Upper lobe of left lung (tissue), 6 donors: Measurements from ENCODE around the gene SNAPC4. TPM values are rescaled to one million over a fixed set of nuclear protein-coding genes. Genes with fewer than 3 reads are reported as not detected.
A peak's percentile ranks its signal among the peaks of the same experiment; 100 is the strongest.

Experiments
- ATAC-seq, 2 donors: fragments of 200-7000 bp; cut with Tn5 transposase; one replicate each; pipeline ENCODE4 v1.9.1; 2022; ENCODE audit warnings: mild to moderate bottlenecking in 2 of 2, moderate library complexity in 2 of 2; ENCODE audit not compliant: low FRiP score in 2 of 2
- DNase-seq, 2 donors: peaks; one replicate each; pipeline ENCODE4 v3.0.0-alpha.2; 2019 to 2020
- H3K27ac ChIP-seq, 4 donors: fragments of 200-600 bp; sonication (generic); one replicate each; pipeline ENCODE4 v1.5.1; 2016 to 2019
- H3K27me3 ChIP-seq, 4 donors: fragments of 200-600 bp; sonication (generic); one replicate each; pipeline ENCODE4 v1.5.1; 2017 to 2019
- H3K36me3 ChIP-seq, 4 donors: fragments of 200-600 bp; sonication (generic); one replicate each; pipeline ENCODE4 v1.5.1; 2016 to 2019
- H3K4me1 ChIP-seq, 4 donors: fragments of 200-600 bp; sonication (generic); one replicate each; pipeline ENCODE4 v1.5.1; 2018 to 2019
- H3K4me3 ChIP-seq, 4 donors: fragments of 200-600 bp; sonication (generic); one replicate each; pipeline ENCODE4 v1.5.1; 2017 to 2019; ENCODE audit warnings: mild to moderate bottlenecking in 2 of 4, moderate library complexity in 1 of 4
- H3K9me3 ChIP-seq, 4 donors: fragments of 200-600 bp; sonication (generic); one replicate each; pipeline ENCODE4 v1.5.1; 2018 to 2019
- EP300 ChIP-seq, 4 donors: sonication (generic); formaldehyde crosslinking; IDR thresholded peaks; one replicate each; pipeline ENCODE4 v1.5.1; 2017; ENCODE audit warnings: antibody characterized with exemption in 4 of 4, control low read depth in 2 of 4
- POLR2A ChIP-seq, 4 donors: fragments of 450-650 bp; IDR thresholded peaks; one replicate each; pipeline ENCODE4 v1.5.1; 2016 to 2017; ENCODE audit warnings: antibody characterized with exemption in 4 of 4, mild to moderate bottlenecking in 2 of 4
- POLR2AphosphoS5 ChIP-seq, 2 donors: sonication (generic); formaldehyde crosslinking; IDR thresholded peaks; one replicate each; pipeline ENCODE4 v1.5.1; 2017; ENCODE audit warnings: antibody characterized with exemption in 2 of 2
- WGBS, 2 donors: methylation state at CpG; one replicate each; pipeline ENCODE4 v1.1.5; 2017 to 2018; 5-methylcytosine and 5-hydroxymethylcytosine counted together
- total RNA-seq, 6 donors: library from RNA; depleted of rRNA in 4 of 6; stranded (reverse); fragments of >200 nt in 4 of 6; gene quantifications; one replicate each; pipeline versions ENCODE4 v1.1.0 to v1.2.1, GENCODE V29; 2016 to 2021
- TF ChIP-seq, protein P1 (sequence below), 6 experiments: fragments of 450-650 bp in 4 of 6; fragments of 200-600 bp in 2 of 6; sonication (generic) in 2 of 6; IDR thresholded peaks; one replicate each; pipeline ENCODE4 v1.5.1; 2016 to 2019; ENCODE audit warnings: antibody characterized with exemption in 6 of 6
- donor health status: DM: no; HTN: no; CAD: no; lungs with moderate emphysema.
- donor health status: DM: no; HTN: yes; CAD: no; lungs with severe emphysema.

SNAPC4 gene
- total RNA-seq, 6 donors from 2014 or later = 7.8 to 35.6 (median 13.2) TPM

- no peak overlapping the region for H3K4me3 ChIP-seq
- ATAC-seq (no peak), DNase-seq (peak in 1 of 2 donors; percentile 80)
- no peak overlapping the region for H3K27ac ChIP-seq
- no peak for TF ChIP-seq POLR2AphosphoS5 (IDR thresholded peaks at IDR 0.05)
- TF ChIP-seq POLR2A (IDR thresholded peaks at IDR 0.05) = no peak
- TF ChIP-seq, protein P1, sequence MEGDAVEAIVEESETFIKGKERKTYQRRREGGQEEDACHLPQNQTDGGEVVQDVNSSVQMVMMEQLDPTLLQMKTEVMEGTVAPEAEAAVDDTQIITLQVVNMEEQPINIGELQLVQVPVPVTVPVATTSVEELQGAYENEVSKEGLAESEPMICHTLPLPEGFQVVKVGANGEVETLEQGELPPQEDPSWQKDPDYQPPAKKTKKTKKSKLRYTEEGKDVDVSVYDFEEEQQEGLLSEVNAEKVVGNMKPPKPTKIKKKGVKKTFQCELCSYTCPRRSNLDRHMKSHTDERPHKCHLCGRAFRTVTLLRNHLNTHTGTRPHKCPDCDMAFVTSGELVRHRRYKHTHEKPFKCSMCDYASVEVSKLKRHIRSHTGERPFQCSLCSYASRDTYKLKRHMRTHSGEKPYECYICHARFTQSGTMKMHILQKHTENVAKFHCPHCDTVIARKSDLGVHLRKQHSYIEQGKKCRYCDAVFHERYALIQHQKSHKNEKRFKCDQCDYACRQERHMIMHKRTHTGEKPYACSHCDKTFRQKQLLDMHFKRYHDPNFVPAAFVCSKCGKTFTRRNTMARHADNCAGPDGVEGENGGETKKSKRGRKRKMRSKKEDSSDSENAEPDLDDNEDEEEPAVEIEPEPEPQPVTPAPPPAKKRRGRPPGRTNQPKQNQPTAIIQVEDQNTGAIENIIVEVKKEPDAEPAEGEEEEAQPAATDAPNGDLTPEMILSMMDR (IDR thresholded peaks at IDR 0.05) = no peak
- TF ChIP-seq EP300 (IDR thresholded peaks at IDR 0.05) = no peak
- H3K36me3 ChIP-seq = peaks cover 24 to 74% (median 63%) of the 10 kb centered on the region in 4 donors
- H3K4me1 ChIP-seq = no peaks in the 10 kb centered on the region
- 97% methylated on average over 24 to 26 of the region's 26 CpGs for WGBS, 2 donors
- no peaks in the 10 kb centered on the region for H3K27me3 ChIP-seq
- no peaks in the 10 kb centered on the region for H3K9me3 ChIP-seq
These were observed 22.9 kb upstream of the SNAPC4 start for GRCh38 chr9:136422876-136423275.

DNA sequence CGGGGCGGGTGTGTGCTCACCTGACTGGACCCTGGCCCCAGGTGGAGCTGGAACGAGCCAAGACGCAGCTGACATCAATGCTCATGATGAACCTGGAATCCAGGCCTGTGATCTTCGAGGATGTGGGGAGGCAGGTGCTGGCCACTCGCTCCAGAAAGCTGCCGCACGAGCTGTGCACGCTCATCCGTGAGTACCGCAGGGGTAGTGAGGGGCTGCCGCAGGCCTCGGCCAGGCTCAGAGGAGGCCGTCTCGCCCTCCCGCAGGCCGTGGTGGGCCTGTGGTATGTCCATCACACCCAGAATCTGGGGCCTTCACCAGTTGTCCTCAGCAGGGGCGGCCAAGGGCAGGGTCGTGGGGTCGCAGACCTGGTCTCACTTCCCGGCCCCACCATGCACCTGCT, 21.8 kb upstream of the SNAPC4 start:
- no peak overlapping the region for H3K27ac ChIP-seq
- peak in 1 of 2 donors; percentile 76 for DNase-seq
- ATAC-seq = no peak
- H3K36me3 ChIP-seq = peaks cover 35 to 84% (median 73%) of the 10 kb centered on the region in 4 donors
- no peaks in the 10 kb centered on the region for H3K9me3 ChIP-seq
- no peak overlapping the region for H3K4me3 ChIP-seq
- H3K27me3 ChIP-seq = no peaks in the 10 kb centered on the region
- H3K4me1 ChIP-seq = no peaks in the 10 kb centered on the region
- WGBS, 2 donors = 91 to 96% methylated on average over 9 to 19 of the region's 21 CpGs
- TF ChIP-seq POLR2AphosphoS5 (IDR thresholded peaks at IDR 0.05) (no peak), EP300 (IDR thresholded peaks at IDR 0.05) (no peak), POLR2A (IDR thresholded peaks at IDR 0.05) (no peak)
- TF ChIP-seq, protein P1 (IDR thresholded peaks at IDR 0.05) = no peak

DNA sequence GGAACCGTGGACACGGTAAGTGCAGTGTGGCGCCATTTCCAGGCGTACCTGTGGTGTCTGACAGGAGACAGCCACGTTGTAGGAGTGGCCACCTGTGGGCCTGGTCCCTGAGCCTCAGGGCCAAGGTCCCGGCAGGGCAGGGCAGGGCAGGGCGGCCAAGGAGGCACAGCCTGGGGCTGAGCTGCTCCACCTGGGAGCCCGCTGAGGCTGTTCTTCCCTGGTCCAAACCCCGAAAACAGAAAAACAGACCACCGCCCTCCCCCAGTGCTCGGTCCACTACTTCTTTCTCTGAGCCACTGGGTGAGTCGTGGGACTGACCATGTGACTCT, 19.1 kb upstream of the SNAPC4 start:
- Histone ChIP-seq H3K27me3 (no peaks in the 10 kb centered on the region), H3K36me3 (peaks cover 37 to 98% (median 90%) of the 10 kb centered on the region in 4 donors), H3K4me1 (no peaks in the 10 kb centered on the region), H3K27ac (no peak overlapping the region), H3K4me3 (no peak overlapping the region), H3K9me3 (no peaks in the 10 kb centered on the region)
- ATAC-seq = no peak
- WGBS, 2 donors = 94 to 95% methylated on average over 3 to 12 of the region's 12 CpGs
- peak in 1 of 2 donors; percentile 60 for DNase-seq
- TF ChIP-seq POLR2A (IDR thresholded peaks at IDR 0.05) (no peak), POLR2AphosphoS5 (IDR thresholded peaks at IDR 0.05) (no peak), EP300 (IDR thresholded peaks at IDR 0.05) (no peak)
- TF ChIP-seq, protein P1 (IDR thresholded peaks at IDR 0.05) = no peak

DNA sequence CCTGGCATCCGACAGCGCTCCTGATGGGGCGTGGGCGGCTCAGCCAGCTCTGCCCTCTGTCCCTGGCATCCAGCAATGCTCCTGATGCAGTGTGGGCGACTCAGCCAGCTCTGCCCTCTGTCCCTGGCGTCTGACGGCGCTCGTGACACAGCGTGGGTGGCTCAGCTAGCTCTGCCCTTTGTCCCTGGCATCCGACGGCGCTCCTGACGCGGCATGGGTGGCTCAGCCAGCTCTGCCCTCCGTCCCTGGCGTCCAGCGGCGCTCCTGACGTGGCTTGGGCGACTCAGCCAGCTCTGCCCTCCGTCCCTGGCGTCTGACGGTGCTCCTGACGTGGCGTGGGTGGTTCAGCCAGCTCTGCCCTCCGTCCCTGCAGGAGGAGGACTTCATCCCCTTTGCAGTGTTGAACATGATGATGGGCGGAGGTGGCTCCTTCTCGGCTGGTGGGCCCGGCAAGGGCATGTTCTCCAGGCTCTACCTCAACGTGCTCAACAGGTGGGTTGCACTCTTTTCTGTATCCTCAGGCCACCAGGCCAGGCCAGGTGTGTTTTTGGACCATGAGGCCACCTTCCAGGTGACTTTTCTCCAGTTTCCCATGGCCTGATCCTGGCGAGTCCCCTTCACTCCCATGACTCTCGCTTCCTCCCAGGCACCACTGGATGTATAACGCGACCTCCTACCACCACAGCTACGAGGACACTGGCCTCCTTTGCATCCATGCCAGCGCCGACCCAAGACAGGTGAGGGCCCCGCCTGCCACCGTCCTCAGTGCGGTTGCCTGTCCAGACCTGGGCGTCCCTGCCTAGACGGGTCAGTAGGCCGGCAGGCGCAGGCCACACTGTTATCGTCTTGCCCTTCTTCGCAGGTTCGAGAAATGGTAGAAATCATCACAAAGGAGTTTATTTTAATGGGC, 18.5 kb upstream of the SNAPC4 start:
- Histone ChIP-seq H3K36me3 (peaks cover 34 to 98% (median 91%) of the 10 kb centered on the region in 4 donors), H3K4me3 (no peak overlapping the region), H3K27me3 (no peaks in the 10 kb centered on the region), H3K27ac (no peak overlapping the region), H3K9me3 (no peaks in the 10 kb centered on the region), H3K4me1 (no peaks in the 10 kb centered on the region)
- DNase-seq (peak in 1 of 2 donors; percentile 78), ATAC-seq (no peak)
- no peak for TF ChIP-seq EP300 (IDR thresholded peaks at IDR 0.05)
- 91 to 96% methylated on average over 41 to 47 of the region's 48 CpGs for WGBS, 2 donors

DNA sequence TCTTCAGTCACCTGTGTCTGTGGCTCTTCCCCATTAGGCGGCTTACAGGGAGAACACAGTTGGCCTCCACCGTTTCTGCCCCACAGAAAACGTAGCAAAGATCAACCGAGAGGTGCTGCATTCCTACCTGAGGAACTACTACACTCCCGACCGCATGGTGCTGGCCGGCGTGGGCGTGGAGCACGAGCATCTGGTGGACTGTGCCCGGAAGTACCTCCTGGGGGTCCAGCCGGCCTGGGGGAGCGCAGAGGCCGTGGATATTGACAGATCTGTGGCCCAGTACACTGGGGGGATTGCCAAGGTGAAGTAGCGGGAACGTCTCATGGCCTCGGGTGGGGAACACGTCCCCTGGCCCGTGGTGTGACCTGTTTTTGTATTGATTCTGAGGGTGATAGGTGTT, 16.9 kb upstream of the SNAPC4 start:
- peak in 1 of 2 donors; percentile 69 for DNase-seq
- TF ChIP-seq, protein P1 (IDR thresholded peaks at IDR 0.05) = no peak
- TF ChIP-seq POLR2AphosphoS5 (IDR thresholded peaks at IDR 0.05) (no peak), EP300 (IDR thresholded peaks at IDR 0.05) (no peak), POLR2A (IDR thresholded peaks at IDR 0.05) (no peak)
- Histone ChIP-seq H3K27me3 (no peaks in the 10 kb centered on the region), H3K9me3 (no peaks in the 10 kb centered on the region), H3K36me3 (peaks cover 28 to 96% (median 81%) of the 10 kb centered on the region in 4 donors), H3K27ac (no peak overlapping the region), H3K4me3 (no peak overlapping the region), H3K4me1 (peaks cover under 1 to 3% (median under 1%) of the 10 kb centered on the region in 4 donors)
- no peak for ATAC-seq
- WGBS, 2 donors = 91 to 96% methylated on average over 14 to 19 of the region's 19 CpGs
